ENCODE measurements around the gene RNASEH1. TPM values are rescaled to one million over a fixed set of nuclear protein-coding genes. Genes with fewer than 3 reads are reported as not detected.

Gene RNASEH1
- total RNA-seq: 10 to 100 TPM in 2 of 6 donors, 1 to 10 TPM in 4; 6.1 to 10.6 (median 8.9) TPM
- 1 to 10 TPM; 5.5 to 5.7 TPM for polyA plus RNA-seq

GRCh38 chr2:3558205-3559014 is at the start of gene RNASEH1:
Gene RNASEH1, minus strand, starts transcription at chr2:3558333. Its CDS starts 73 bp downstream, at chr2:3558260.
- Histone ChIP-seq H3K27me3 (no peaks in the 10 kb centered on the region), H3K4me1 (peaks cover 0 to 8% (median 5%) of the 10 kb centered on the region in 3 donors), H3K9me3 (no peaks in the 10 kb centered on the region), H3K27ac (peak within 1 kb of the TSS; percentile 82 to 86 (median 84)), H3K4me3 (peak within 1 kb of the TSS; percentile 75 to 100 (median 91)), H3K36me3 (peaks cover 0 to 20% (median 9%) of the 10 kb centered on the region in 3 donors)
- no peak for TF ChIP-seq CTCF (IDR thresholded peaks at IDR 0.05)
- 0 to 1% methylated on average over 67 of the region's 67 CpGs for WGBS, 2 donors
- DNase-seq (peak; percentile 97 to 100 (median 98)), FAIRE-seq (peak; percentile 69), ATAC-seq (peak; percentile 99 to 100 (median 99))
- intact Hi-C loops (cut with DNase I): no loop called here

- Histone ChIP-seq H3K27me3 (no peaks in the 10 kb centered on the region), H3K9me3 (no peaks in the 10 kb centered on the region), H3K4me1 (no peaks in the 10 kb centered on the region), H3K27ac (no peak overlapping the region), H3K4me3 (no peak overlapping the region), H3K36me3 (no peaks in the 10 kb centered on the region)
- WGBS, 2 donors: 86 to 91% methylated on average over 37 of the region's 37 CpGs
- TF ChIP-seq CTCF (IDR thresholded peaks at IDR 0.05): no peak
- ATAC-seq (no peak), FAIRE-seq (no peak), DNase-seq (peak in 1 of 6 donors; percentile 74)
- intact Hi-C loops (cut with DNase I): no loop called here
These were observed 48.5 kb upstream of the RNASEH1 start for GRCh38 chr2:3606370-3607201.

- TF ChIP-seq CTCF (IDR thresholded peaks at IDR 0.05): no peak
- Histone ChIP-seq H3K4me3 (no peak overlapping the region), H3K36me3 (no peaks in the 10 kb centered on the region), H3K9me3 (no peaks in the 10 kb centered on the region), H3K4me1 (no peaks in the 10 kb centered on the region), H3K27me3 (no peaks in the 10 kb centered on the region), H3K27ac (peak overlapping the region in 2 of 4 donors; percentile 51 to 58)
- FAIRE-seq (no peak), ATAC-seq (peak in 1 of 4 donors; percentile 2), DNase-seq (no peak)
- 71 to 78% methylated on average over 11 of the region's 11 CpGs for WGBS, 2 donors
- intact Hi-C loops (cut with DNase I): no loop called here
These were observed 47.9 kb upstream of the RNASEH1 start for GRCh38 chr2:3606028-3606369.

- Histone ChIP-seq H3K36me3 (no peaks in the 10 kb centered on the region), H3K27ac (peak overlapping the region in 2 of 4 donors; percentile 51 to 58), H3K9me3 (no peaks in the 10 kb centered on the region), H3K27me3 (no peaks in the 10 kb centered on the region), H3K4me3 (no peak overlapping the region), H3K4me1 (no peaks in the 10 kb centered on the region)
- 25 to 41% methylated on average over 32 to 41 of the region's 44 CpGs for WGBS, 2 donors
- ATAC-seq: peak in 3 of 4 donors; percentile 59 to 89 (median 82)
- TF ChIP-seq CTCF (IDR thresholded peaks at IDR 0.05): no peak
- DNase-seq: peak in 4 of 6 donors; percentile 57 to 91 (median 64)
- FAIRE-seq: no peak
- intact Hi-C loops (cut with DNase I): no loop called here
These were observed 47.1 kb upstream of the RNASEH1 start for GRCh38 chr2:3604991-3605961.
